C4-2B (cell line): Measurements from ENCODE around the gene TACR1.

ENCODE experiments used
- ZFX ChIP-seq: fragments of 450-650 bp; IDR thresholded peaks from 2 replicates; pipeline ENCODE4 v1.6.1; 2017
- TF ChIP-seq, protein P1 (sequence below): fragments of 450-650 bp; conservative IDR thresholded peaks from 2 replicates; pipeline ENCODE4 v1.5.1; 2017; ENCODE audit warnings: mild to moderate bottlenecking

DNA sequence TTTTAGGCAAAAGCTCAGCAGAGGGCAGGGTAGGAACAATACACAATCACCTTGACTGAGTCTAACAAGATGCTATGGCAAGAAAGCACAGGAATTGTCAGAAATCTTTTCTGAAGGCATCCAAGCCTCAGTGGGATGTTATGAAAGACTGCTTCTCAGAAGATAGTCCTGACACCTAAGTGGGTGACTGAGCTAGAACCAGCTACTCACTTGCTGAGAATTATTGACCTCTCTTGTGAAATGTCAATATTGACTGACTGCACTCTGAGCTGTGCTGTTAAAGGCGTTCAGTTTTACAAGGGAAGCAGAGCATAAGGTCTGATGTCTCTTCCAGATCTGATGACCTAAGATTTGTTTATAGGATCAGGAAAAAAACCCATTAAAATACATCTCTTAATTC lies 46.1 kb downstream of the TACR1 start:
- no peak for TF ChIP-seq ZFX
- TF ChIP-seq, protein P1, sequence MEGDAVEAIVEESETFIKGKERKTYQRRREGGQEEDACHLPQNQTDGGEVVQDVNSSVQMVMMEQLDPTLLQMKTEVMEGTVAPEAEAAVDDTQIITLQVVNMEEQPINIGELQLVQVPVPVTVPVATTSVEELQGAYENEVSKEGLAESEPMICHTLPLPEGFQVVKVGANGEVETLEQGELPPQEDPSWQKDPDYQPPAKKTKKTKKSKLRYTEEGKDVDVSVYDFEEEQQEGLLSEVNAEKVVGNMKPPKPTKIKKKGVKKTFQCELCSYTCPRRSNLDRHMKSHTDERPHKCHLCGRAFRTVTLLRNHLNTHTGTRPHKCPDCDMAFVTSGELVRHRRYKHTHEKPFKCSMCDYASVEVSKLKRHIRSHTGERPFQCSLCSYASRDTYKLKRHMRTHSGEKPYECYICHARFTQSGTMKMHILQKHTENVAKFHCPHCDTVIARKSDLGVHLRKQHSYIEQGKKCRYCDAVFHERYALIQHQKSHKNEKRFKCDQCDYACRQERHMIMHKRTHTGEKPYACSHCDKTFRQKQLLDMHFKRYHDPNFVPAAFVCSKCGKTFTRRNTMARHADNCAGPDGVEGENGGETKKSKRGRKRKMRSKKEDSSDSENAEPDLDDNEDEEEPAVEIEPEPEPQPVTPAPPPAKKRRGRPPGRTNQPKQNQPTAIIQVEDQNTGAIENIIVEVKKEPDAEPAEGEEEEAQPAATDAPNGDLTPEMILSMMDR: 0 out of 2 replicates have a peak, but pooled peaks have one; percentile 5
